GM13977 (cell line): Measurements from ENCODE around the gene EXTL1.
"Not testable (repeated sequence)": the region's sequence is repeated elsewhere in the genome, so short reads cannot be mapped to it uniquely, and the experiment has no call there.

Source experiments
- DNase-seq: peaks from one replicate; pipeline ENCODE4 v3.0.0; 2012; ENCODE audit warnings: low spot score
- CTCF ChIP-seq: IDR thresholded peaks from 2 replicates; pipeline ENCODE4 v1.5.1; 2012; ENCODE audit warnings: mild to moderate bottlenecking, control low read depth; ENCODE audit not compliant: insufficient read depth; ENCODE audit errors: extremely low read depth, missing control alignments
- in situ Hi-C: fragments of 300-500 bp; cut with MboI; formaldehyde crosslinking; loops from one replicate; pipeline ENCODE4 v1.12.0; 2022; ENCODE audit warnings: low sequenced_read_pairs, low pct_unique_long_range_greater_than_20kb, mixed read lengths, inconsistent platforms; ENCODE audit not compliant: unreplicated experiment

Gene EXTL1

GRCh38 chr1:25985171-25985570 lies 36.4 kb upstream of the EXTL1 start:
- no peak for TF ChIP-seq CTCF
- DNase-seq, result no peak
- in situ Hi-C loops, result no loop called here

- TF ChIP-seq CTCF, result no peak
- in situ Hi-C loops, result no loop called here
- DNase-seq, result no peak
Observed at GRCh38 chr1:25985670-25986069, 35.9 kb upstream of the EXTL1 start.

DNA sequence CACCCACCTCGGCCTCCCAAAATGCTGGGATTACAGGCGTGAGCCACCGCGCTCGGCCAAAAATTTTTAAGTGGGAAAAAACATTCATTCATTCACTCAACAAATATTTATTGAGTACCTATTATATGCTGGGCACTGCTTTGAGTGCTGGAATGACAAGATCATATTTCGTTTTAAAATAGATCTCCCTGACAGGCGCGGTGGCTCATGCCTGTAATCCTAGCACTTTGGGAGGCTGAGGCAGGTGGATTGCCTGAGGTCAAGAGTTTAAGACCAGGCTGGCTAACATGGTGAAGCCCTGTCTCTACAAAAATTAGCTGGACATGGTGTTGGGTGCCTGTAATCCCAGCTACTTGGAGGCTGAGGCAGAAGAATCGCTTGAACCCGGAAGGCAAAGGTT lies 34.8 kb upstream of the EXTL1 start:
- in situ Hi-C loops, DNase-seq: not testable (repeated sequence)

GRCh38 chr1:25987951-25988350 lies 33.6 kb upstream of the EXTL1 start:
- TF ChIP-seq CTCF, result no peak
- in situ Hi-C loops, result no loop called here
- no peak for DNase-seq

GRCh38 chr1:25989440-25990234 lies 31.9 kb upstream of the EXTL1 start:
- in situ Hi-C loops, result loop anchor here (10.0 kb wide), 1 partner anchor 95 kb away; no protein-coding TSS in a partner anchor
- TF ChIP-seq CTCF, result no peak
- no peak for DNase-seq

- in situ Hi-C loops, result loop anchor here (10.0 kb wide), 1 partner anchor 95 kb away; no protein-coding TSS in a partner anchor
- no peak for DNase-seq
- no peak for TF ChIP-seq CTCF
Observed at GRCh38 chr1:25990251-25990650, 31.3 kb upstream of the EXTL1 start.

GRCh38 chr1:25990702-25991395 lies 30.7 kb upstream of the EXTL1 start:
- in situ Hi-C loops, result loop anchor here (10.0 kb wide), 1 partner anchor 96 kb away; no protein-coding TSS in a partner anchor
- no peak for DNase-seq
- TF ChIP-seq CTCF, result no peak
